Small intestine (tissue), 7 donors: ENCODE data around the gene NRP2. TPM values are rescaled to one million over a fixed set of nuclear protein-coding genes. Genes with fewer than 3 reads are reported as not detected.

Experiments used
- DNase-seq, 2 donors: peaks; one replicate each; pipeline versions ENCODE4 v3.0.0 to v3.0.0-alpha.2; 2013
- FAIRE-seq: peaks from 2 replicates; lab custom pipeline; 2012; peaks lifted over from hg19 to GRCh38; lab: Jason Lieb, UNC
- H3K27ac ChIP-seq, 3 donors: one replicate each; pipeline ENCODE4 v1.5.1; 2013; ENCODE audit warnings: low read length in 2 of 3, mild to moderate bottlenecking in 2 of 3, control low read depth in 1 of 3, inconsistent platforms in 1 of 3, low read depth in 1 of 3, moderate library complexity in 1 of 3
- H3K27me3 ChIP-seq, 3 donors: one replicate each; pipeline ENCODE4 v1.6.1; 2013; ENCODE audit warnings: low read length in 3 of 3, inconsistent platforms in 1 of 3; ENCODE audit not compliant: control insufficient read depth in 3 of 3, insufficient read depth in 3 of 3
- H3K36me3 ChIP-seq, 3 donors: one replicate each; pipeline ENCODE4 v1.6.1; 2013; ENCODE audit warnings: low read length in 3 of 3, inconsistent platforms in 1 of 3, low read depth in 1 of 3, mild to moderate bottlenecking in 1 of 3, moderate library complexity in 1 of 3; ENCODE audit not compliant: control insufficient read depth in 3 of 3, insufficient read depth in 2 of 3
- H3K4me1 ChIP-seq, 3 donors: one replicate each; pipeline ENCODE4 v1.6.1; 2013; ENCODE audit warnings: low read length in 2 of 3, inconsistent platforms in 1 of 3, low read depth in 1 of 3, mild to moderate bottlenecking in 1 of 3, moderate library complexity in 1 of 3; ENCODE audit not compliant: control insufficient read depth in 3 of 3, insufficient read depth in 2 of 3
- H3K4me3 ChIP-seq, 3 donors: one replicate each; pipeline ENCODE4 v1.5.1; 2013; ENCODE audit warnings: low read length in 3 of 3, control low read depth in 1 of 3, inconsistent platforms in 1 of 3, low read depth in 1 of 3, mild to moderate bottlenecking in 1 of 3, moderate library complexity in 1 of 3
- H3K9me3 ChIP-seq, 2 donors: one replicate each; pipeline ENCODE4 v1.6.1; 2013; ENCODE audit warnings: low read depth in 1 of 2, low read length in 1 of 2; ENCODE audit not compliant: control insufficient read depth in 2 of 2, insufficient read depth in 1 of 2
- WGBS, 3 donors: extraction: QIAGEN DNeasy Blood & Tissue Kit; methylation state at CpG; one replicate each; pipeline ENCODE4 v1.1.7; 2013; 5-methylcytosine and 5-hydroxymethylcytosine counted together
- polyA plus RNA-seq, 4 donors: library from polyadenylated mRNA; stranded (reverse) in 3 of 4; unstranded in 1 of 4; fragments of 200-250 nt in 3 of 4; fragments of 120-200 nt in 1 of 4; gene quantifications; one replicate each; pipeline versions ENCODE4 v1.2.1 to v1.2.3, GENCODE V29; 2013
- donor health status: healthy with polysubstance abuse.
- donor health status: control.
- donor health status: control.
- donor health status: Bipolar disorder and iron deficiency.
- donor health status: healthy.

NRP2 gene
- polyA plus RNA-seq, 4 donors: 0.81 to 9.6 (median 4.9) TPM

GRCh38 chr2:205696927-205697441 is 14.7 kb downstream of the NRP2 start:
- FAIRE-seq (no peak), DNase-seq (no peak)
- Histone ChIP-seq H3K27ac (peak overlapping the region in 1 of 3 donors; percentile 5), H3K27me3 (no peaks in the 10 kb centered on the region), H3K4me1 (peaks cover 2 to 11% (median 2%) of the 10 kb centered on the region in 3 donors), H3K4me3 (no peak overlapping the region), H3K36me3 (peaks cover 0 to 3% (median 0%) of the 10 kb centered on the region in 3 donors), H3K9me3 (no peaks in the 10 kb centered on the region)
- 61 to 69% (median 68%) methylated on average over 5 of the region's 5 CpGs for WGBS, 3 donors

- H3K27ac ChIP-seq: peak overlapping the region in 1 of 3 donors; percentile 66
- no peak for FAIRE-seq
Observed at GRCh38 chr2:205698286-205699268, 16.3 kb downstream of the NRP2 start.

GRCh38 chr2:205699515-205700289 is 17.4 kb downstream of the NRP2 start:
- 65 to 67% (median 66%) methylated on average over 4 of the region's 4 CpGs for WGBS, 3 donors
- Histone ChIP-seq H3K4me3 (no peak overlapping the region), H3K4me1 (peaks cover 2 to 11% (median 2%) of the 10 kb centered on the region in 3 donors), H3K27ac (peak overlapping the region in 1 of 3 donors; percentile 66), H3K36me3 (peaks cover 0 to 3% (median 0%) of the 10 kb centered on the region in 3 donors), H3K9me3 (no peaks in the 10 kb centered on the region), H3K27me3 (no peaks in the 10 kb centered on the region)
- DNase-seq: no peak
- FAIRE-seq: no peak

More at GRCh38 chr2:205698286-205699268, 16.3 kb downstream of the NRP2 start:
- WGBS, 3 donors: 90 to 95% (median 92%) methylated on average over 7 of the region's 7 CpGs
- H3K27me3 ChIP-seq: no peaks in the 10 kb centered on the region
- H3K4me1 ChIP-seq: peaks cover 2 to 11% (median 2%) of the 10 kb centered on the region in 3 donors
- no peak for DNase-seq
- peaks cover 0 to 3% (median 0%) of the 10 kb centered on the region in 3 donors for H3K36me3 ChIP-seq
- no peak overlapping the region for H3K4me3 ChIP-seq
- H3K9me3 ChIP-seq: no peaks in the 10 kb centered on the region

- Histone ChIP-seq H3K27me3 (no peaks in the 10 kb centered on the region), H3K27ac (peak overlapping the region in 2 of 3 donors; percentile 22 to 46), H3K9me3 (no peaks in the 10 kb centered on the region), H3K4me1 (peaks cover 2 to 11% (median 2%) of the 10 kb centered on the region in 3 donors), H3K4me3 (no peak overlapping the region), H3K36me3 (peaks cover 0 to 3% (median 0%) of the 10 kb centered on the region in 3 donors)
- peak; percentile 13 to 69 for DNase-seq
- FAIRE-seq: no peak
- 50 to 57% (median 53%) methylated on average over 12 of the region's 12 CpGs for WGBS, 3 donors
Observed at GRCh38 chr2:205700331-205701132, 18.2 kb downstream of the NRP2 start.

- DNase-seq (no peak), FAIRE-seq (no peak)
- Histone ChIP-seq H3K27me3 (no peaks in the 10 kb centered on the region), H3K27ac (no peak overlapping the region), H3K4me1 (peaks cover 2 to 11% (median 2%) of the 10 kb centered on the region in 3 donors), H3K9me3 (no peaks in the 10 kb centered on the region), H3K4me3 (no peak overlapping the region), H3K36me3 (peaks cover 0 to 3% (median 0%) of the 10 kb centered on the region in 3 donors)
- 81 to 85% (median 85%) methylated on average over 1 of the region's 1 CpG for WGBS, 3 donors
Observed at GRCh38 chr2:205701509-205701908, 19.2 kb downstream of the NRP2 start.

GRCh38 chr2:205702576-205702975 is 20.3 kb downstream of the NRP2 start:
- 6 to 35% (median 29%) methylated on average over 1 of the region's 1 CpG for WGBS, 3 donors

GRCh38 chr2:205703471-205704126 is 21.3 kb downstream of the NRP2 start:
- 64 to 74% (median 64%) methylated on average over 8 of the region's 8 CpGs for WGBS, 3 donors
- no peak overlapping the region for H3K4me3 ChIP-seq
- H3K4me1 ChIP-seq: peaks cover 2 to 14% (median 12%) of the 10 kb centered on the region in 3 donors
- H3K9me3 ChIP-seq: no peaks in the 10 kb centered on the region
- DNase-seq: no peak
- no peaks in the 10 kb centered on the region for H3K36me3 ChIP-seq
- no peaks in the 10 kb centered on the region for H3K27me3 ChIP-seq
- FAIRE-seq: no peak
- peak overlapping the region in 1 of 3 donors; percentile 36 for H3K27ac ChIP-seq

More at GRCh38 chr2:205702576-205702975, 20.3 kb downstream of the NRP2 start:
- H3K27ac ChIP-seq: no peak overlapping the region
- H3K27me3 ChIP-seq: no peaks in the 10 kb centered on the region
- FAIRE-seq (no peak), DNase-seq (no peak)
- H3K9me3 ChIP-seq: no peaks in the 10 kb centered on the region
- H3K4me3 ChIP-seq: no peak overlapping the region
- H3K36me3 ChIP-seq: peaks cover 0 to 1% (median 0%) of the 10 kb centered on the region in 3 donors
- H3K4me1 ChIP-seq: peaks cover 2 to 12% (median 10%) of the 10 kb centered on the region in 3 donors
